HG03039 (cell line): Measurements from ENCODE around the gene CHAF1A.

Experiments used
- ATAC-seq: cut with Tn5 transposase; IDR thresholded peaks from one replicate; pipeline ENCODE4 v1.9.1; 2021; ENCODE audit warnings: mild to moderate bottlenecking, moderate library complexity; ENCODE audit not compliant: unreplicated experiment

CHAF1A gene

GRCh38 chr19:4403005-4403761 is 743 bp downstream of the CHAF1A start:
- ATAC-seq = no peak

GRCh38 chr19:4405977-4406376 is 3.5 kb downstream of the CHAF1A start:
- ATAC-seq = no peak

GRCh38 chr19:4406626-4407025 is 4.2 kb downstream of the CHAF1A start:
- no peak for ATAC-seq

- no peak for ATAC-seq
These were observed 6.9 kb downstream of the CHAF1A start for GRCh38 chr19:4409123-4409933.

GRCh38 chr19:4413588-4413987 is 11.1 kb downstream of the CHAF1A start:
- ATAC-seq = no peak

- no peak for ATAC-seq
These were observed 11.8 kb downstream of the CHAF1A start for GRCh38 chr19:4414144-4414799.

- no peak for ATAC-seq
These were observed 12.4 kb downstream of the CHAF1A start for GRCh38 chr19:4414800-4415321.

GRCh38 chr19:4415352-4415751 is 12.9 kb downstream of the CHAF1A start:
- no peak for ATAC-seq

GRCh38 chr19:4416268-4416667 is 13.8 kb downstream of the CHAF1A start:
- ATAC-seq = no peak

- no peak for ATAC-seq
These were observed 21.1 kb downstream of the CHAF1A start for GRCh38 chr19:4423416-4424126.

- ATAC-seq = no peak
These were observed 23.1 kb downstream of the CHAF1A start for GRCh38 chr19:4425537-4425936.

- no peak for ATAC-seq
These were observed 26.0 kb downstream of the CHAF1A start for GRCh38 chr19:4428326-4428975.

- no peak for ATAC-seq
These were observed 26.8 kb downstream of the CHAF1A start for GRCh38 chr19:4429256-4429655.

- ATAC-seq = no peak
These were observed 27.3 kb downstream of the CHAF1A start for GRCh38 chr19:4429771-4430171.

GRCh38 chr19:4430760-4431159 is 28.3 kb downstream of the CHAF1A start:
- ATAC-seq = no peak

- no peak for ATAC-seq
These were observed 28.9 kb downstream of the CHAF1A start for GRCh38 chr19:4431296-4431695.

- no peak for ATAC-seq
These were observed 29.6 kb downstream of the CHAF1A start for GRCh38 chr19:4431808-4432674.

- no peak for ATAC-seq
These were observed 30.6 kb downstream of the CHAF1A start for GRCh38 chr19:4432918-4433506.

- no peak for ATAC-seq
These were observed 32.0 kb downstream of the CHAF1A start for GRCh38 chr19:4434391-4434790.
